ENCODE measurements around the gene HDGF.

Gene HDGF

GRCh38 chr1:156707417-156708217, 43.9 kb downstream of the HDGF start:
- Mint-ChIP-seq H3K36me3 (ENCODE audit: low read depth) (peaks cover 1% of the 10 kb centered on the region), H3K9me3 (no peaks in the 10 kb centered on the region), H3K4me3 (no peak overlapping the region), H3K27me3 (ENCODE audit: low read depth) (peaks cover 42% of the 10 kb centered on the region), H3K4me1 (ENCODE audit: low read depth) (peaks cover 17% of the 10 kb centered on the region), H3K27ac (no peak overlapping the region)

- H3K36me3 Mint-ChIP-seq (ENCODE audit: low read depth) = peaks cover 1% of the 10 kb centered on the region
- peak overlapping the region; percentile 84 for H3K4me3 Mint-ChIP-seq
- H3K4me1 Mint-ChIP-seq (ENCODE audit: low read depth) = peaks cover 17% of the 10 kb centered on the region
- no peaks in the 10 kb centered on the region for H3K9me3 Mint-ChIP-seq
- peaks cover 46% of the 10 kb centered on the region for H3K27me3 Mint-ChIP-seq (ENCODE audit: low read depth)
- H3K27ac Mint-ChIP-seq = no peak overlapping the region
These were observed 44.6 kb downstream of the HDGF start for GRCh38 chr1:156706657-156707416.

GRCh38 chr1:156705918-156706656, 45.4 kb downstream of the HDGF start:
- Mint-ChIP-seq H3K4me3 (peak overlapping the region; percentile 84), H3K36me3 (ENCODE audit: low read depth) (peaks cover 1% of the 10 kb centered on the region), H3K27me3 (ENCODE audit: low read depth) (peaks cover 46% of the 10 kb centered on the region), H3K4me1 (ENCODE audit: low read depth) (peaks cover 17% of the 10 kb centered on the region), H3K27ac (peak overlapping the region; percentile 62), H3K9me3 (no peaks in the 10 kb centered on the region)

- Mint-ChIP-seq H3K4me1 (ENCODE audit: low read depth) (peaks cover 17% of the 10 kb centered on the region), H3K36me3 (ENCODE audit: low read depth) (peaks cover 1% of the 10 kb centered on the region), H3K27ac (peak within 1 kb of the TSS; percentile 62), H3K9me3 (no peaks in the 10 kb centered on the region), H3K27me3 (ENCODE audit: low read depth) (peaks cover 46% of the 10 kb centered on the region), H3K4me3 (peak within 1 kb of the TSS; percentile 84)
These were observed 46.1 kb downstream of the HDGF start, which contains the start of gene CRABP2 for GRCh38 chr1:156705321-156705917. TSS of gene CRABP2 (minus strand) at chr1:156705583. CDS start at chr1:156705446, 137 bp downstream.

- Mint-ChIP-seq H3K9me3 (no peaks in the 10 kb centered on the region), H3K27me3 (ENCODE audit: low read depth) (peaks cover 46% of the 10 kb centered on the region), H3K4me1 (ENCODE audit: low read depth) (peaks cover 17% of the 10 kb centered on the region), H3K27ac (no peak overlapping the region), H3K36me3 (ENCODE audit: low read depth) (peaks cover 1% of the 10 kb centered on the region), H3K4me3 (peak overlapping the region; percentile 28)
These were observed 46.5 kb downstream of the HDGF start for GRCh38 chr1:156704930-156705320.

GRCh38 chr1:156704166-156704711, 47.2 kb downstream of the HDGF start:
- Mint-ChIP-seq H3K27ac (no peak overlapping the region), H3K36me3 (ENCODE audit: low read depth) (peaks cover 1% of the 10 kb centered on the region), H3K4me1 (ENCODE audit: low read depth) (peaks cover 17% of the 10 kb centered on the region), H3K4me3 (no peak overlapping the region), H3K9me3 (no peaks in the 10 kb centered on the region), H3K27me3 (ENCODE audit: low read depth) (peaks cover 50% of the 10 kb centered on the region)

GRCh38 chr1:156703741-156704140, 47.7 kb downstream of the HDGF start:
- Mint-ChIP-seq H3K4me1 (ENCODE audit: low read depth) (peaks cover 17% of the 10 kb centered on the region), H3K36me3 (ENCODE audit: low read depth) (peaks cover 2% of the 10 kb centered on the region), H3K27ac (no peak overlapping the region), H3K27me3 (ENCODE audit: low read depth) (peaks cover 54% of the 10 kb centered on the region), H3K9me3 (no peaks in the 10 kb centered on the region), H3K4me3 (no peak overlapping the region)

GRCh38 chr1:156703336-156703735, 48.1 kb downstream of the HDGF start:
- H3K36me3 Mint-ChIP-seq (ENCODE audit: low read depth) = peaks cover 1% of the 10 kb centered on the region
- H3K27me3 Mint-ChIP-seq (ENCODE audit: low read depth) = peaks cover 58% of the 10 kb centered on the region
- H3K4me1 Mint-ChIP-seq (ENCODE audit: low read depth) = peaks cover 17% of the 10 kb centered on the region
- H3K4me3 Mint-ChIP-seq = no peak overlapping the region
- H3K27ac Mint-ChIP-seq = no peak overlapping the region
- no peaks in the 10 kb centered on the region for H3K9me3 Mint-ChIP-seq

- H3K36me3 Mint-ChIP-seq (ENCODE audit: low read depth) = peaks cover 1% of the 10 kb centered on the region
- no peak overlapping the region for H3K4me3 Mint-ChIP-seq
- no peak overlapping the region for H3K27ac Mint-ChIP-seq
- H3K9me3 Mint-ChIP-seq = no peaks in the 10 kb centered on the region
- peaks cover 60% of the 10 kb centered on the region for H3K27me3 Mint-ChIP-seq (ENCODE audit: low read depth)
- peaks cover 7% of the 10 kb centered on the region for H3K4me1 Mint-ChIP-seq (ENCODE audit: low read depth)
These were observed 50.5 kb downstream of the HDGF start for GRCh38 chr1:156700736-156701531.

- H3K9me3 Mint-ChIP-seq = no peaks in the 10 kb centered on the region
- H3K36me3 Mint-ChIP-seq (ENCODE audit: low read depth) = peaks cover 1% of the 10 kb centered on the region
- H3K27ac Mint-ChIP-seq = no peak overlapping the region
- H3K27me3 Mint-ChIP-seq (ENCODE audit: low read depth) = peaks cover 50% of the 10 kb centered on the region
- no peaks in the 10 kb centered on the region for H3K4me1 Mint-ChIP-seq (ENCODE audit: low read depth)
- no peak overlapping the region for H3K4me3 Mint-ChIP-seq
These were observed 52.5 kb downstream of the HDGF start for GRCh38 chr1:156698995-156699394.

GRCh38 chr1:156697481-156697880, 54.0 kb downstream of the HDGF start:
- Mint-ChIP-seq H3K4me3 (no peak overlapping the region), H3K27me3 (ENCODE audit: low read depth) (peaks cover 50% of the 10 kb centered on the region), H3K4me1 (ENCODE audit: low read depth) (peaks cover 8% of the 10 kb centered on the region), H3K36me3 (ENCODE audit: low read depth) (peaks cover 3% of the 10 kb centered on the region), H3K27ac (no peak overlapping the region), H3K9me3 (no peaks in the 10 kb centered on the region)

- Mint-ChIP-seq H3K36me3 (ENCODE audit: low read depth) (peaks cover 3% of the 10 kb centered on the region), H3K9me3 (no peaks in the 10 kb centered on the region), H3K4me1 (ENCODE audit: low read depth) (peaks cover 14% of the 10 kb centered on the region), H3K4me3 (no peak overlapping the region), H3K27ac (no peak overlapping the region), H3K27me3 (ENCODE audit: low read depth) (peaks cover 55% of the 10 kb centered on the region)
These were observed 54.7 kb downstream of the HDGF start for GRCh38 chr1:156696755-156697154.

- Mint-ChIP-seq H3K4me3 (no peak overlapping the region), H3K27me3 (ENCODE audit: low read depth) (peaks cover 74% of the 10 kb centered on the region), H3K27ac (no peak overlapping the region), H3K36me3 (ENCODE audit: low read depth) (peaks cover 3% of the 10 kb centered on the region), H3K9me3 (no peaks in the 10 kb centered on the region), H3K4me1 (ENCODE audit: low read depth) (peaks cover 18% of the 10 kb centered on the region)
These were observed 56.8 kb downstream of the HDGF start for GRCh38 chr1:156694690-156694962.

Measured in T-helper 1 cell treated with Interleukin-12 subunit alpha and Interleukin-12 subunit beta and Interleukin-4 antibody, amounts not matched to agents 30 μg/mL and 1 μg/mL, for 36 hours (primary cell).